Measurements from ENCODE around the gene PTGES. TPM values are rescaled to one million over a fixed set of nuclear protein-coding genes. Genes with fewer than 3 reads are reported as not detected.

PTGES gene
- total RNA-seq, 2 donors from 2014 or later = not detected

Other genes starting within 250 kb of the PTGES start
- gene C9orf50, start 131.9 kb downstream of the PTGES start, total RNA-seq = not detected
- 10 to 100 TPM; 27.2 to 61.1 TPM for gene NTMT1, start 126.9 kb downstream of the PTGES start, total RNA-seq
- 10 to 100 TPM; 12.3 to 26.4 TPM for gene ASB6, start 110.9 kb downstream of the PTGES start, total RNA-seq
- under 1 TPM in 1 of 2 donors, not detected in 1; 0.32 TPM for gene PRRX2, start 87.4 kb downstream of the PTGES start, total RNA-seq
- gene TOR1B, start 50.1 kb upstream of the PTGES start, total RNA-seq = 10 to 100 TPM; 22.0 to 26.6 TPM
- 10 to 100 TPM; 27.3 to 51.7 TPM for gene TOR1A, start 71.1 kb upstream of the PTGES start, total RNA-seq
- 10 to 100 TPM; 23.4 to 73.3 TPM for gene C9orf78, start 82.2 kb upstream of the PTGES start, total RNA-seq
- gene USP20, start 82.4 kb upstream of the PTGES start, total RNA-seq = 10 to 100 TPM; 50.1 to 52.5 TPM